Activated T-cell treated with anti-CD3 and anti-CD28 coated beads for 1 hour (primary cell): ENCODE data around the gene PRDM16.
"Not testable (repeated sequence)": the region's sequence is repeated elsewhere in the genome, so short reads cannot be mapped to it uniquely, and the experiment has no call there.

Experiments used
- DNase-seq: peaks from one replicate; pipeline ENCODE4 v3.0.0-alpha.2; 2020; ENCODE audit warnings: low read depth

PRDM16 gene

DNA sequence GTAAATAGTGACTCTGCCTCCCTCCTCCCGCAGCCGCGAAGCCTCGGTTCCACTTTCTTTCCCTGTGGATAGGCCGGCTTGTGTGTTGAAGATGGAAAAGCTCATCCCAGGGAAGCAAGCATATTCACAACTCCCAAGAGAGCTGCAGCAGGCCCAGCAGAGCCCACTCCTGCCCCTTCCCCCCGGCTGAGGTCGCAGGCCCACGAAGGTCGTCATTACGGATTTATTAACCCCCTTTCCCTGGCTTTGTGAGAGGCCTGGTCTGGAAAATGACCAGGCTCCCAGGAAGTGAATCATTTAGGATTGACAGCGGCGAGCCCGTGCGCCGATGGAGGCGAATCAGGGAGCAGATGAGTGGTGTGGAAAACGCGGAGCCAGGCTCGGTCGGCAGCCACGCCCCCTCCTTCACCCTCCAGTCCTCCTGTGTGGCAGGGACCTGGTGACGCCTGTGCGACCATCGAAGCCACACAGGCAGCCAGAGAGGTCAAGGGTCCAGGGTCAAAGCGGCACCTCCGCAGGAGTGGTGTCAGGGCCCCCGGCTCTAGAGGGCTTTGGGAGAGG, 93.4 kb downstream of the PRDM16 start:
- DNase-seq, result no peak

DNA sequence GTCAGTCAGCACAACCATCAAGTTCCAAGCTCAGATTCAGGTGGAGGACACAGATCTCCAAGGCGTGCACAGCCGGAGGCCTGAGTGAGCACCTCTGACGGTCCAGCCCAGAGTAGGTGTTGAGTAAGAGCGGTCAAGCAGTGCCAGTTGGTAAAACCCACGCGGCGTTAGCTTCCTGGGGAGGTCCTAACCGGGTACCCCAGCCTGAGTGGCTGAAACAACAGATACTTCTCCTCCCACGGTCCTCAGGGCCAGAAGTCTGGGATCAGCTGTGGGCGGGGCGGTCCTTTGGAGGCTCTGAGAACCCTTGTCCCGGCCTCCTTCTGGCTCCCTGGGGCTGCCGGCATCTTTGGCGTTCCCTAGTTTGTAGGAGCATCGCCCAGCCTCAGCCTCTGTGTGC, 94.4 kb downstream of the PRDM16 start:
- no peak for DNase-seq

DNA sequence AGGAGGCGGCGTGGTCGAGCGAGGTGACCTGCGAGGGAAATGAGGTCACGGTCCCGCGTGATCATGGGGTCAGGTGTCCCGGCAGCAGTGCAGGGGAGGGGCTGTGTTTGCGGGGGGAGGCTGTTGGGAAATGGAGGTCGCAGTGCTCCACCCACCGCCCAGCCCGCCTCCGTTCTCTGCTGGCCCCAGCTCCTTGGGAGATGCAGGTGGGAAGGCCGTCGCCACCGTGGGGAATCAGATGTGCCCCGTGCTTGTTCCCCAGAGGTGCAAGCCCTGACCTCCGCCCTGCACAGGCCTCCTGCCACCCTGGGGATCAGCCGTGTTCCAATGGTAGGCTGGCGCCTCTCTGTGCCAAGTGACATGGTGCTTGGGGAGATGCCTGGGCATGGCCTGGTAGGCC, 95.7 kb downstream of the PRDM16 start:
- no peak for DNase-seq

DNA sequence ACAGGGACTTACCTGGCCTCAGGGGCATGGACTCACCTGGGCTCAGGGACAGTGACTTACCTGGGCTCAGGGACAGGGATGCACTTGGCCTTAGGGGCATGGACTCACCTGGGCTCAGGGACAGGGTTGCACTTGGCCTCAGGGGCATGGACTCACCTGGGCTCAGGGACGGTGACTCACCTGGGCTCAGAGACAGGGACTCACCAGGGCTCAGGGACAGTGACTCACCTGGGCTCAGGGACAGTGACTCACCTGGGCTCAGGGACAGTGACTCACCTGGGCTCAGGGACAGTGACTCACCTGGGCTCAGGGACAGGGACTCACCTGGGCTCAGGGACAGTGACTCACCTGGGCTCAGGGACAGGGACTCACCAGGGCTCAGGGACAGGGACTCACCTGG, 96.2 kb downstream of the PRDM16 start:
- not testable (repeated sequence) for DNase-seq

DNA sequence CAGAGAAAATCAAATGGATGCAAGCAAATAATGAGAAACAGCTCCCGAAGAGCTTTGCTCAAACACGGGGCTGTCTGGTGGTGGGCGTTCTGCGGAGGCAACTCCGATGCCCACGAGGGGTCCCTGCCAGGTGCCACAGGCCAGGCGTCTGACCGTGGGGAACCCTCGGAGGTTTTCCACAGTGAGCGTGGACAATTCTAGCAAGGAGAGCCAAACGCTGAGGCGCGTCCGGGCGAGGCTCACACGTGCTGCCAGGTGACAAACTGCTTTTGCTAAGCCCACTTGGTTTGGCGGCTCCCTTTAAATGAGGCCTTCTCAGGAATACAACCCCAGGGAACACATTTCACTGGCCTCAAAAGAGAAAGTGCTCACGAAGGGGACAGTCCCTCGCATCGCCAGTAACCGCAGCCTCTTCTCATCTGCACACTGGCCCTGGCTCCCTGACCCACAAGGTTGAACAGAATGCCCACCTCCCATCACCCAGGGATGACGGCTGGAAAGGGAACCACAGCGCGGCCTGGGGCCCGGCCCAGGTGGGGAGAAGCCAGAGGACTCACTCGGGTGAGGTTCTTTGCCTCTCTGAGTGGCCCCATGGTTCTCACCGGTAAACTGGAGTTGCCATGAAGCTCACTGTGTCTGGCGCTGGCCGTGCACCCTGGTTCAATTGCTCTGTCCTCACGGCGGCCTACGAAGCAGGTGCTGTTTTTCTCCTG, 97.4 kb downstream of the PRDM16 start:
- DNase-seq, result no peak

DNA sequence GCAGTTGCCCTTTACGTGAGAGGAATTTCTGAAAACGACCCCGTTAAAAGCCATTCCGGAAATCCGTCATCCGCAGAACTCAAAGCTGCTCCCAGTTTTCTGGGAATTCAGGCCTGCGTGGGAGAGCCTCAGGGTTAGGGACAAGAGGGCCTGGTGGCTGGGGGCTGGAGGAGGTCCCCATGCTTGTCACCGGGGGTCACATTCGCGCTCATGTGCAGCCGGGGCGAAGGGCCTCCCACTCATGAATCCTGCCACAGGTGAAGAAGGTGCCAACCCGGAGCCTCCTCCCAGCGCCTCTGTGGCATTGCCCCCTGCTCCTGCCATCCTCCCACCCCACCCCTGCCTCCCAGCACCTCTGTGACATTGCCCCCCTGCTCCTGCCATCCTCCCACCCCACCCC, 98.3 kb downstream of the PRDM16 start:
- DNase-seq, result no peak

DNA sequence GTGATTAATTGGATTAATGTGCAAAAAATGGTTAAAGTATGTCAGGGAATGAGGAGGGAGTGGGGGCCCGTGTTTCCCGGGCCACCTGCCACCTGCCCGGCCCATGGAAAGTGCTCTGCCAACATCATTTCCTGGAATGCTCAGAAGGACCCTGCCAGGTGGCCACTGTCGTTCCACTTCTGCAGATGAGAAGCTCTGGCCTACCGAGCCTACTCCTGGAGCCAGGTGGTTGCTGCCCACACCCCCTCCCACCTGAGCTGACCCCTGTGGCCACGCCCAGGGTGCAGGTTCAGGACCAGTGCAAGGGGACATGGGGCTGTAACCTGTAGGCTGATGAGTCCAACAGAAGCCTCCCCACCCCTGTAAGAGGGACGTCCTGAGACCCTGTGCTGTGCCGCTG, 99.7 kb downstream of the PRDM16 start:
- no peak for DNase-seq

DNA sequence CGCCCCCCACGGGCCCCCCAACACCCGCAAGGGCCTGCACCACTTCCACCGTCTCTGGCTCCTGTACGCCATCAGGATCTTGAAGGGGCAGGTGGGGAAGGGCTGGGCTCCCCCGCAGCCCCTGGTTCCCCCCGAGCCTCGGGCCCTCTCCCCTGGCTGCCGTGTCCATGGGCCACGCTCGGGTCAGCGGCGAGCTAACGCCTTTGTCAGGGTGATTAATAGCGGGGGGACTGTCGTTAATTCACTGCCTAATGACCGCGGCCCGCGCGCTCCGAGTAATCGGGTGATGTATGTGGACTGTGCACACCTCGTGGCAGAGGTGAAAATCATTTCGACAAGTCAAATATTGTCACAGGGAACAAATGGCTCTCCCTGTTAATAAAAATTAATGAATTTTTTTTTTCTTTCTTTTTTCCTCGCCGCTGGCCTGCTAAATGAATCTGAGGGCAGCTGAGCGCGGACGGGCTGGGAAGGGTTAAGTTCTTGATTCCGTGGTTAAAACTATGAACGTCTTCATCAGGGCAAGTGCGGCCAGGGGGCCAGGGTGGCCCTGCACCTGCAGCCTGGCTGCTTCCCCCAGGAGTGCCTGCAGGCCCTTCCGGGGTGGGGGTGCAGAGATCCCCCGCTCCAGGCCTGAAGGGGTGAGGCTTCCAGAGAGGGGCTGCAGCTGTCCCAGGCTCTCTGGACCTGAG, 100.8 kb downstream of the PRDM16 start:
- DNase-seq, result no peak

DNA sequence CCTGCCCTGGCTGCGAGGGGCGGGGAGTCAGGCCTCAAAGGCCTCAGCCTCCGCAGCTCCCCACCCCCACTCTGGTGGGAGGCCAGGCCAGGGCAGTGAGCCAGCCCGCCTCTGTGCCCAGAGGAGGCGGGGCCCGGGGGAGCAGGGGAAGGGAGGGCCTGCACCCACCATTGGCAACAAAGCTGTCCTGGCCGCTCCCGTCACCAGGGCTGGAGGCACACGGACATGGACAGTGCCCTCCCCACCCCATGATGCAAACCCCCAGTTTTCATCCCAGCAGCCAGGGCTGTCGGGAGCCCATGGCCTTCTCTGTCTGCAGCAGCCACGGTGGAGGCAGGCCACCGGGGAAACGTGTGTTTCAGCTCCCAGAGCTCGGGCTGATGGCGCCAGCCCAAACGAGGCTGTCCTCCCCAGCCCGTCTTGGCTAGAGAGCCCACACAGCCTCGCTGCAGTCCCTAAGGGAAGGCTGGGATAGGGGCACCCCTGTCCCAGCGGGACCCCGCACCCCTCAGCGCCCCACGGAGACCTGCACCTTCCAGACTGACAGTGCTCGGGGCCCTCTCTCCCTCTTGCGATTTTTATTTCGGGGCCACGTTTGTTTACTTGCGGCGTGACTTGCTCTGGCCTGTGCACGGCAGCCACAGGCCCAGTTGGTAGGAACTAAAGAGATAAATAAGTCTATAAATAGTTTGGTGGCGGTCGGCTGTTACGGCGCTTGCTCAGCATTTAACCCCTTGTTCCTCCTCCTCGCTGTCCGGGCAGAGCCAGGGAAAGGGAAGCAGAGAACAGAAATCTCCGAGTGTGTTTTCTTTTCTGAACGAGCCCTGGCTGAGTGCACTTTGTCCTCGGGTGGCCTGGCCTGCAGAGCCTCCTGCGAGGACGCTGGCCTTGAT, 101.8 kb downstream of the PRDM16 start:
- DNase-seq, result no peak

DNA sequence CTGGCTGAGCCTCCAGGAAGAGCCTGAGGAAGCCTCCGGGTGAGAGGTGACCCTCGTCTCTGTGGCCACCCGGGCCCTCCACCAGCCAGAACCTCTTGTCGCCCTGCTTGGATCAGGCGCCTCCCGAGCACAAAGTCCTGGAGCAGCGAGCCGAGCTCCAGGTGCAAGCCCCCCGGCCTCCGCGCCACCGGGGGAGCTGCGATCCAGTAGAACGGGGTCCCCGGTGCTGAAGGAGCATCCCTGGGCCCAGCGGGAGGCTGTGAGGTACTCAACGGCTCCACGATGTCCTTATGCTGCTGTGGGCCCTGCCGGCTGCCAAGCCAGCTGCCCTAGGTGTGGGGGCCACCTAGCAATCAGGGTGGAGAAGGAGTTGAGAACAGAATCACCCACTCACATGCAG, 102.8 kb downstream of the PRDM16 start:
- no peak for DNase-seq

DNA sequence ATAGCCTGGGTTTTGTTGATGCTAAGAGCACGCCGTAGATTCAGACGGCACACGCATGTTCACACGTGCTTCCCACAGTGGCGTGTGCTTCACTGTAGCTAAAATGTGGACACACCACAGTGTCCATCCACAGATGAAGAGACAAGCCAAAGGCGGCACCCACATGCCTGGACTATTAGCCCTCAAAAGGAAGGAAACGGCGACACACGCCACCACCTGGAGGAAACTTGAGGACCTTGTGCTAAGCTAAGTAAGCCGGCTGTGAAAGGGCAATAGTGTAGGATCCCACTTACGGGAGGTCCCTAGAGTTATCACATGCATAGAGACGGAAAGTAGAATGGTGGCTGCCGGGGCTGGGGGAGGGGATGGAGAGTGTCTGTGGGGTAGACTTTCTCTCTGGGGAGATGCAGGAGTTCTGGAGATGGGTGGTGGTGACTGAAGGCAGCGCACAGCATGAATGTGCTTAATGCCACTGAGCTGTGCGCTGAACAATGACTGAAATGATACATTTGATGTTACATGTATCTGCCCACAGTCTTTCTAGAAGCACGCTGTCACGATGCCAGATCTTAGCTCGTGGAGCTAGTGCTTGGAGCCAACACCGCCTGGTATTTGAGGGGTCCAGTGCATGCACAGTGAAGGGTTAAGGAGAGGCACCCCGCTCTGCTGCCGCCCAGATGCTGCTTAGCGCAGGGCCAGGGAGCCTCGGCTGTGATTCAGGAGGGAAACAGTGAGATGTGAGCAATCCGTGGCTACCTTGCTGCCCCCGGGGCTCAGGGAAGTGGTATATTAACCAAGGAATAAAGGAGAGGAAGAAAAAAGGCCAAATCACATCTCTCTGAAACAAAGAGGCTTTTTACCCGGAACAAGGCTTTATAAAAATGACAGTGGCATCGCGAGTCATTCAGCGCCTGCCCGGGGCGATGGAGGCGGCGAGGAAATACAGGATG, 103.7 kb downstream of the PRDM16 start:
- no peak for DNase-seq

DNA sequence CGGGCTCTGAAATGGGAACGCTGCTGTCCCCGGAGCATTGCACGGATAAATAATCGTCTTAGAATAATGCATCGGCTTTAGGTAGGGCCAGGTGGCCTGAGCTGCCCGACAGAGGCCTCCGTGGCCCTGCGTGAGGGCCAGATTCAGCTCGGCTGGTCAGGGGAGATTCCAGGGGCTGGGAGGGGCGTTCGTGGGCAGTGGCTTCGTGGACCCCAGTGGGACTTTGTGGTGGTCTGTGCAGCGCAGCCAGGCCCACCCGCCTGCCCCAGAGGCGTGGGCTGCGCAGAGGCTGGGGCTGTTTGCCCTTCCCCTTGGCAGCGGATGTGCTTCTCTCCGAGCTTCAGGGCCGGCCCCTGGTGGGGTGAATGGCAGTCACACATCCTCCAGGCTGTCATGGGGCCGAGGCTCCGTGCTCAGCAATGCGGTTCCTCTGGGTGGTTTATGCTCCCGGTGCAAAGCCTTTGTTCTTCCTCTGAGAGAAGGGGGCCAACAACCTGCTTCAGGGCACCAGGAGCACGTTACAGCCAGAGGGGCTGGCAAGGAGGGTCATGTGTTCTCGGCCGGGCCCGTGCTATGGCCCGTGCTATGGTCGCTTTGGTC, 104.5 kb downstream of the PRDM16 start:
- DNase-seq, result no peak

DNA sequence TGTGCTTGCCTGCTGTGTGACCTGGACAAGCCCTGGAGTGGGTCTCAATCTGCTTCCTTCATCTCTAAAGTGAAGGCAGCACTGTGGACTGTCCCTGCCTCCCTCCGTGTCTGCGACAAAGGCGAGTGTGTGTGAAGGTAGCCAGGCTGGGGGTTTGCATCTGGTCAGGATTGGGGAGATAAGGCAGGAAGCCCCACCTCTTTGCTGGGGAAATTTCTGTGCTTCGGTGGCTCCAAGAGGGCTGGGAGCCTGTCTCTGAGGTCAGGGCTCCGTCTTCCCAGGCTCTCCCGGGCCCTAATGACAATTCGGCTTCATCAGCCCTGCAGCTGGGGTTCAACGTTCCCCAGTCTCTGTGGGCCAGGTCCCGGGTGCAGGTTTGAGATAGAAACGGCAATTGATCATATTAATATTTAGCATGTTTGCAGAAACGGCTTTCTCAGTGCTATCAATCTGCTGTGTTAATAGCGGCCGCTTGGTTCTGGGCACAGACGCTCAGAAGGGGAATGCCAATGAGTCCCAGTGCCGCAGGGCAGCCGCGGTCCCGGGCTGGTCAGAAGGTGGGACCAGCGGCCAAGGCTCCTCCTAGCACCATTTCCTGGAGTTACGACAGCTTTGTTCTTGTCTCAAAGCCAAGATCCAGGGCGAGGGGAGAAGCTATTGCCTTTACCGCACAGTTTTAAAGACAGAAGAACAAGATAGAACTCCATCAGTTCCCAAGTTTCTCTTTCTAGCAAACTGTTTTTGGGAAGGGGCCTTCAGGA, 105.7 kb downstream of the PRDM16 start:
- DNase-seq, result no peak

DNA sequence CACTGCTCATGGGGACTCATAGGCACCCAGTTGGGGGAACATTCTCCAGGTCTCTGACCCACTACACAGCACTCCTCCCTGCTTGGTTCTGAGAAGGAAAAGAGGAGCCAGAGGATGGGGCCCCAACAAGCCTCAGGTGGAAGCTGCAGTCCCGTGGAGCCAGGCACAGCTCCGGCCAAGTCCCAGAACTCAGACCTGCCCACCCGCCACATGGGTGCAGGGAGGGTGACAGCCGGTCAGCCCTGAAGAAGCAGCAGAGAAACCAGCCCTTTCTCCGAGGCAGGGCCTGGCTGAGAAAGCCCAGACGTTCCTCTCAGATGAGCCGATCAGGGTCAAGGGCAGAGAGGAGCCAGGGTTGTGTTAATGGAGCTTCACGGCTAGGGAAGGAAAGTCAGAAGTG, 106.5 kb downstream of the PRDM16 start:
- DNase-seq, result no peak

DNA sequence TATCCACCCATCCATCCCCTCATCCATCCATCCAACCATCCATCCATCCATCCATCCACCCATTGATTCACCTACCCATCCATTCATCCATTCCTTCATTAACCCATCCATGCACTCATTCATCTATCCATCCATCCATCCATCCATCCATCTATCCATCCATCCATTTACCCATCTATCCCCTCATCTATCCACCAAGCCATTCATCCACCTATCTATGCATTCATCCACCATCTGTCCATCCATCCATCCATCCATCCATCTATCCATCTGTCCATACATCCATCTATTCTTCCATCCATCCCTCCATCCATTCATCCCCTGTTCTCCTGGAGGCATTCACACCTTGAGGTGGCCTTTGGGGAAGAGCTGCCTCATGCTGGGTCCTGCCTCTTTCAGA, 107.0 kb downstream of the PRDM16 start:
- no peak for DNase-seq

DNA sequence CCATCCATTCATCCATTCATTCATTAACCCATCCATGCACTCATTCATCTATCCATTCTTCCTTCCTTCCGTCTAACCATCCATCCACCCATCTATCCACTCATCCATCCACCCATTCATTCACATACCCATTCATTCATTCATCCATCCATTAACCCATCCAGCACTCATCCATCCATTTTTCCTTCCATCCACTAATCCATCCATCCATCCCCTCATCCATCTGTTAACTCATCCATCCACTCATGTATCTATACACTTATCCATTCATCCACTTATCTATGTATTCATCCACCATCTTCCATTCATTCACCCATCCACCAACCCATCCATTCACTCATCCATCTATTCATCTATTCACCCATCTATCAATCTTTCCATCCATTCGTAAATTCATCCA, 107.8 kb downstream of the PRDM16 start:
- DNase-seq, result no peak

DNA sequence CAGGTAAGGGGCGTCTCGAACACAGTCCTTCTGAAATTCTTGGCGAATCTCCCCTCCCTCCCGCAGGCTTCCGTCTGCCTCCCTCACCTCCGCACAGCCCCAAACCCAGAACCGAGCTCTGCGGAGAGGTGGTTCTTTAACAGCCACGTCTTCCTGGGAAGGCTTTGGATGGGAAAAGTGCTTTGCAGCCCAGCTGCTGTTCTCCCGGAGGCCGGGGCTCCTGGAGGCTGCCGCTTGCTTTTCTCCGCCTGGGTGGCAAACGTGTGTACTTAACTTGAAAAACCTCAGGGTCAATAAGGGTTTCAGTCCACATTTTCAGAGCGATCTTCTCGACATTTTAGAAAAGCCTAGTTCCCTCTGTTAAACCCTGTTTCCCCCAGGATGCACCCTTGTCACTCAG, 109.3 kb downstream of the PRDM16 start:
- DNase-seq, result no peak

DNA sequence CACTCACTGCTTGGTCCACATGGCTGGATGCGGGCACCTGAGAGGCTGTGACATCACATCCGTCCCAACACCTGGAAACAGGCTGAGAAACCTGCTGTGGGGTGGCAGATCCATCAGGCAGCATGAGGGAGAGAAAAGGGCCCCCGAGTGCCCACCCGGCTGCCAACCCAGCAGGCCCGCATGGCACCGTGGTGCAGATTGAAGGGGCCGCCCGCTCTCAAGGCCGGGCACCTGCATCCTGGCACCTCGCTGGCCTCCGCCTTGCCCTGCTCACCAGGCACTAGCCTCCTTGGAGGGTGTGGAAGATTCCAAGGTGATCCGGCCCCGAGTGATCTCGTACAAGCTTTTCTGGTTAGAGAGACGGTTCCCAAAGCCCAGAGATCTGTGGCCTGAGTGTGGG, 110.5 kb downstream of the PRDM16 start:
- DNase-seq, result no peak

DNA sequence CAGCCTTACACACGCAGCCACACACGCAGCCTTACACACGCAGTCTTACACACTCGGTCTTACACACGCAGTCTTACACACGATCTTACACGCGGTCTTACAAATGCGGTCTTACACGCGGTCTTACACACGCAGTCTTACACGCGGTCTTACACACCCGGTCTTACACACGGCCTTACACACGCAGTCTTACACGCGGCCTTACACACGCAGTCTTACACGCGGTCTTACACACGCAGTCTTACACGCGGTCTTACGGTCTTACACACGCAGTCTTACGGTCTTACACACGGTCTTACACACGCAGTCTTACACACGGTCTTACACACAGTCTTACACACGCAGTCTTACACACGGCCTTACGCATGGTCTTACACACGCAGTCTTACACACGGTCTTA, 111.9 kb downstream of the PRDM16 start:
- DNase-seq, result no peak

DNA sequence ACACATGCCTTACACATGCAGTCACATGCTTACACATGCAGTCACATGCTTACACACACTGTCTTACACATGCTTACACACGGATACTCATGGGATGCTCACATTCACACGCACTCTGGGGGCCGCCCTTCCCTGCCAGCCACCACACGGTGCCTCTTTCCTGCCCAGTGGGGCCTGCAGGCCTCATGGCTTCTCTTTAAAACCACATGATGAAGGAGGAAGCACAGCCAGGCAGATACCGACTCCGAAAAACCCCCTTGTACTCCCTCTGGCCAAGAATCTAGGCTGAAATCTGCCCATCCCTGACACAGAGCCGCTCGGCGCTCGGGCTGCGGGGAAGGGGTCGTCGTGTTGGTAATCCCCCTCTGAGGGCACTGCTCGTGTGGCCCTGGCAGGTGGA, 113.0 kb downstream of the PRDM16 start:
- DNase-seq, result no peak
